GM21786 (cell line): ENCODE data around the gene AK3.
A peak's percentile ranks its signal among the peaks of the same experiment; 100 is the strongest.
"Not testable (repeated sequence)": the region's sequence is repeated elsewhere in the genome, so short reads cannot be mapped to it uniquely, and the experiment has no call there.

Experiments
- ATAC-seq: cut with Tn5 transposase; IDR thresholded peaks from one replicate; pipeline ENCODE4 v1.9.1; 2021; ENCODE audit not compliant: unreplicated experiment

Gene AK3

GRCh38 chr9:4740638-4741364 is at the start of gene AK3:
AK3 (minus strand) TSS chr9:4741202; CDS start chr9:4741087, 115 bp downstream.
- ATAC-seq, result peak; percentile 90

- no peak for ATAC-seq
These were observed 47.7 kb upstream of the AK3 start for GRCh38 chr9:4788703-4789102.

- no peak for ATAC-seq
These were observed 46.9 kb upstream of the AK3 start for GRCh38 chr9:4787876-4788275.

GRCh38 chr9:4786599-4786998 is 45.6 kb upstream of the AK3 start:
- ATAC-seq, result no peak

- ATAC-seq, result no peak
These were observed 43.4 kb upstream of the AK3 start for GRCh38 chr9:4784403-4784802.

GRCh38 chr9:4783191-4783590 is 42.2 kb upstream of the AK3 start:
- not testable (repeated sequence) for ATAC-seq

- no peak for ATAC-seq
These were observed 40.4 kb upstream of the AK3 start for GRCh38 chr9:4781408-4781807.

- ATAC-seq, result no peak
These were observed 39.6 kb upstream of the AK3 start for GRCh38 chr9:4780651-4781050.

GRCh38 chr9:4774958-4775357 is 34.0 kb upstream of the AK3 start:
- not testable (repeated sequence) for ATAC-seq

- ATAC-seq, result no peak
These were observed 33.2 kb upstream of the AK3 start for GRCh38 chr9:4774209-4774608.

GRCh38 chr9:4771788-4772187 is 30.8 kb upstream of the AK3 start:
- ATAC-seq, result no peak

GRCh38 chr9:4769321-4770080 is 28.5 kb upstream of the AK3 start:
- ATAC-seq, result no peak

GRCh38 chr9:4768681-4769080 is 27.7 kb upstream of the AK3 start:
- ATAC-seq, result no peak

GRCh38 chr9:4764033-4764432 is 23.0 kb upstream of the AK3 start:
- no peak for ATAC-seq

GRCh38 chr9:4762886-4763541 is 22.0 kb upstream of the AK3 start:
- ATAC-seq, result no peak

GRCh38 chr9:4762108-4762885 is 21.3 kb upstream of the AK3 start:
- peak; percentile 95 for ATAC-seq

- no peak for ATAC-seq
These were observed 19.1 kb upstream of the AK3 start for GRCh38 chr9:4760122-4760521.

- ATAC-seq, result no peak
These were observed 15.4 kb upstream of the AK3 start for GRCh38 chr9:4756420-4756819.

- ATAC-seq, result no peak
These were observed 14.1 kb upstream of the AK3 start for GRCh38 chr9:4755026-4755609.

GRCh38 chr9:4754530-4754929 is 13.5 kb upstream of the AK3 start:
- ATAC-seq, result not testable (repeated sequence)
